Activated T-helper 2 cell treated with anti-CD3 and anti-CD28 coated beads, Interferon-gamma antibody, Interleukin-2, Interleukin-4, amounts not matched to agents 10 μg/mL and 5 μg/mL and 100 μg/mL, durations not matched to agents 14 hours and 24 hours and 36 hours (primary cell): ENCODE data around the gene LGALS16. TPM values are rescaled to one million over a fixed set of nuclear protein-coding genes. Genes with fewer than 3 reads are reported as not detected.
"Not testable (repeated sequence)": the region's sequence is repeated elsewhere in the genome, so short reads cannot be mapped to it uniquely, and the experiment has no call there.

Experiments used
- DNase-seq: peaks from one replicate; pipeline ENCODE4 v3.0.0; 2021; ENCODE audit warnings: low spot score
- H3K27ac Mint-ChIP-seq: one replicate; pipeline ENCODE4 v1.8.0; 2021; ENCODE audit warnings: mixed read lengths
- H3K27me3 Mint-ChIP-seq: one replicate; pipeline ENCODE4 v1.8.0; 2021; ENCODE audit warnings: low read depth, mixed read lengths
- H3K36me3 Mint-ChIP-seq: one replicate; pipeline ENCODE4 v1.8.0; 2021; ENCODE audit warnings: low read depth, mixed read lengths
- H3K4me1 Mint-ChIP-seq: one replicate; pipeline ENCODE4 v1.8.0; 2021; ENCODE audit warnings: low read depth, mixed read lengths
- H3K4me3 Mint-ChIP-seq: one replicate; pipeline ENCODE4 v1.8.0; 2021; ENCODE audit warnings: low read depth, mild to moderate bottlenecking, moderate library complexity, mixed read lengths
- H3K9me3 Mint-ChIP-seq: one replicate; pipeline ENCODE4 v1.8.0; 2021; ENCODE audit warnings: mixed read lengths
- intact Hi-C: fragments of 100-400 bp; cut with micrococcal nuclease; formaldehyde crosslinking; loops from one replicate; pipeline ENCODE4 v1.15.1; 2023
- total RNA-seq: library from RNA; stranded (reverse); gene quantifications from 2 replicates; pipeline ENCODE4 v1.2.3, GENCODE V29; 2022

The LGALS16 gene
- total RNA-seq, 1 donor from 2014 or later: not detected

GRCh38 chr19:39647918-39648317, 7.8 kb upstream of the LGALS16 start:
- Mint-ChIP-seq H3K4me3 (no peak overlapping the region), H3K27me3 (peaks cover 24% of the 10 kb centered on the region), H3K27ac (no peak overlapping the region), H3K36me3 (no peaks in the 10 kb centered on the region), H3K4me1 (no peaks in the 10 kb centered on the region), H3K9me3 (no peaks in the 10 kb centered on the region)
- DNase-seq: no peak
- intact Hi-C loops: no loop called here

- Mint-ChIP-seq H3K9me3 (no peaks in the 10 kb centered on the region), H3K4me1 (no peaks in the 10 kb centered on the region), H3K27ac (no peak overlapping the region), H3K27me3 (peaks cover 13% of the 10 kb centered on the region), H3K4me3 (no peak overlapping the region), H3K36me3 (no peaks in the 10 kb centered on the region)
- DNase-seq: no peak
- intact Hi-C loops: no loop called here
Observed at GRCh38 chr19:39659791-39660190, 4.1 kb downstream of the LGALS16 start.

- Mint-ChIP-seq H3K4me1 (no peaks in the 10 kb centered on the region), H3K36me3 (no peaks in the 10 kb centered on the region), H3K4me3 (no peak overlapping the region), H3K9me3 (no peaks in the 10 kb centered on the region), H3K27ac (no peak overlapping the region), H3K27me3 (peaks cover 14% of the 10 kb centered on the region)
- no peak for DNase-seq
- intact Hi-C loops: no loop called here
Observed at GRCh38 chr19:39660661-39661060, 4.9 kb downstream of the LGALS16 start.

- H3K4me3 Mint-ChIP-seq: no peak overlapping the region
- no peaks in the 10 kb centered on the region for H3K36me3 Mint-ChIP-seq
- intact Hi-C loops: no loop called here
- DNase-seq: no peak
- H3K27me3 Mint-ChIP-seq: peaks cover 11% of the 10 kb centered on the region
- H3K4me1 Mint-ChIP-seq: no peaks in the 10 kb centered on the region
- H3K27ac Mint-ChIP-seq: no peak overlapping the region
- H3K9me3 Mint-ChIP-seq: no peaks in the 10 kb centered on the region
Observed at GRCh38 chr19:39661565-39661964, 5.9 kb downstream of the LGALS16 start.

GRCh38 chr19:39669860-39670259, 14.1 kb downstream of the LGALS16 start:
- H3K36me3 Mint-ChIP-seq, DNase-seq, H3K9me3 Mint-ChIP-seq, H3K4me3 Mint-ChIP-seq, H3K27ac Mint-ChIP-seq: not testable (repeated sequence)
- intact Hi-C loops: loop anchor here (10.0 kb wide), 1 partner anchor 175 kb away; the partner anchor contains the start of gene FBL
- peaks cover 10% of the 10 kb centered on the region for H3K4me1 Mint-ChIP-seq
- H3K27me3 Mint-ChIP-seq: peaks cover 28% of the 10 kb centered on the region

- no peaks in the 10 kb centered on the region for H3K36me3 Mint-ChIP-seq
- no peak overlapping the region for H3K4me3 Mint-ChIP-seq
- H3K4me1 Mint-ChIP-seq: peaks cover 19% of the 10 kb centered on the region
- H3K27me3 Mint-ChIP-seq: peaks cover 27% of the 10 kb centered on the region
- H3K27ac Mint-ChIP-seq: no peak overlapping the region
- H3K9me3 Mint-ChIP-seq: no peaks in the 10 kb centered on the region
- intact Hi-C loops: loop anchor here (10.0 kb wide), 1 partner anchor 174 kb away; the partner anchor contains the start of gene FBL
- DNase-seq: no peak
Observed at GRCh38 chr19:39670998-39671397, 15.3 kb downstream of the LGALS16 start.

- Mint-ChIP-seq H3K36me3 (no peaks in the 10 kb centered on the region), H3K27me3 (peaks cover 22% of the 10 kb centered on the region), H3K9me3 (no peaks in the 10 kb centered on the region), H3K4me3 (no peak overlapping the region), H3K27ac (no peak overlapping the region), H3K4me1 (peaks cover 22% of the 10 kb centered on the region)
- DNase-seq: peak; percentile 31
- intact Hi-C loops: loop anchor here (1.0 to 10.0 kb wide), 3 partner anchors 121 to 231 kb away; partner anchors contain the start of gene FBL
Observed at GRCh38 chr19:39671739-39672363, 16.1 kb downstream of the LGALS16 start.

- Mint-ChIP-seq H3K36me3 (no peaks in the 10 kb centered on the region), H3K4me1 (peaks cover 22% of the 10 kb centered on the region), H3K4me3 (no peak overlapping the region), H3K27ac (no peak overlapping the region), H3K9me3 (no peaks in the 10 kb centered on the region), H3K27me3 (peaks cover 17% of the 10 kb centered on the region)
- intact Hi-C loops: loop anchor here (1.0 to 10.0 kb wide), 3 partner anchors 121 to 232 kb away; partner anchors contain the start of gene FBL
- DNase-seq: no peak
Observed at GRCh38 chr19:39672473-39672872, 16.8 kb downstream of the LGALS16 start.

- not testable (repeated sequence) for H3K27ac Mint-ChIP-seq, H3K36me3 Mint-ChIP-seq, DNase-seq, H3K9me3 Mint-ChIP-seq, H3K4me3 Mint-ChIP-seq
- peaks cover 15% of the 10 kb centered on the region for H3K27me3 Mint-ChIP-seq
- peaks cover 33% of the 10 kb centered on the region for H3K4me1 Mint-ChIP-seq
- intact Hi-C loops: loop anchor here (2.0 to 10.0 kb wide), 2 partner anchors 171 to 233 kb away; partner anchors contain the start of gene FBL
Observed at GRCh38 chr19:39673862-39674261, 18.1 kb downstream of the LGALS16 start.

- peaks cover 10% of the 10 kb centered on the region for H3K27me3 Mint-ChIP-seq
- H3K36me3 Mint-ChIP-seq: no peaks in the 10 kb centered on the region
- H3K4me3 Mint-ChIP-seq: peak overlapping the region; percentile 13
- intact Hi-C loops: loop anchor here (2.0 to 10.0 kb wide), 3 partner anchors 35 to 169 kb away; partner anchors contain the start of gene FBL
- H3K27ac Mint-ChIP-seq: peak overlapping the region; percentile 49
- no peak for DNase-seq
- H3K9me3 Mint-ChIP-seq: no peaks in the 10 kb centered on the region
- peaks cover 49% of the 10 kb centered on the region for H3K4me1 Mint-ChIP-seq
Observed at GRCh38 chr19:39676004-39676403, 20.3 kb downstream of the LGALS16 start.

GRCh38 chr19:39677961-39678889, 22.5 kb downstream of the LGALS16 start:
- Mint-ChIP-seq H3K4me3 (peak overlapping the region; percentile 55), H3K36me3 (no peaks in the 10 kb centered on the region), H3K27me3 (peaks cover 8% of the 10 kb centered on the region), H3K9me3 (no peaks in the 10 kb centered on the region), H3K27ac (peak overlapping the region; percentile 56), H3K4me1 (peaks cover 40% of the 10 kb centered on the region)
- intact Hi-C loops: loop anchor here (2.0 to 10.0 kb wide), 3 partner anchors 33 to 167 kb away; partner anchors contain the start of gene FBL
- DNase-seq: no peak

GRCh38 chr19:39679056-39679790, 23.5 kb downstream of the LGALS16 start:
- peak; percentile 46 for DNase-seq
- peaks cover 7% of the 10 kb centered on the region for H3K27me3 Mint-ChIP-seq
- H3K4me1 Mint-ChIP-seq: peaks cover 39% of the 10 kb centered on the region
- intact Hi-C loops: loop anchor here (1.0 to 10.0 kb wide), 3 partner anchors 25 to 166 kb away; partner anchors contain the start of genes FBL and LGALS14
- H3K36me3 Mint-ChIP-seq: no peaks in the 10 kb centered on the region
- H3K27ac Mint-ChIP-seq: peak overlapping the region; percentile 56
- H3K4me3 Mint-ChIP-seq: peak overlapping the region; percentile 55
- no peaks in the 10 kb centered on the region for H3K9me3 Mint-ChIP-seq
